ENCODE results near the gene EPB41L2. TPM values are rescaled to one million over a fixed set of nuclear protein-coding genes. Genes with fewer than 3 reads are reported as not detected.

Gene EPB41L2
- total RNA-seq, 1 experiment from 2014 or later, result 199 TPM

GRCh38 chr6:130900913-130901312 lies 162.1 kb downstream of the EPB41L2 start:
- peak; percentile 17 for DNase-seq (ENCODE audit: low read depth, low spot score)
- Histone ChIP-seq H3K27me3 (ENCODE audit: control insufficient read depth, insufficient read depth, low read length) (no peaks in the 10 kb centered on the region), H3K27ac (ENCODE audit: low read length) (peak overlapping the region; percentile 70), H3K9me3 (ENCODE audit: control insufficient read depth, insufficient read depth, low read depth, low read length) (no peaks in the 10 kb centered on the region), H3K36me3 (ENCODE audit: control insufficient read depth, insufficient read depth, low read length) (peaks cover 10% of the 10 kb centered on the region), H3K4me3 (ENCODE audit: low read depth in 2 of 2, low read length in 2 of 2) (no peak overlapping the region), H3K4me1 (ENCODE audit: control insufficient read depth, insufficient read depth, low read length) (peaks cover 10% of the 10 kb centered on the region)
- in situ Hi-C loops (cut with HindIII; ENCODE audit: low pct_unique_long_range_greater_than_20kb, low sequenced_read_pairs) (no loop called here), intact Hi-C loops (cut with micrococcal nuclease; ENCODE audit: unreplicated experiment) (no loop called here)
- ATAC-seq, result peak; percentile 89
- no TSS peak for BruUV-seq (replicated peaks)
- TF ChIP-seq SIN3A (IDR thresholded peaks at IDR 0.05; ENCODE audit: borderline replicate concordance, insufficient read depth, low read depth, low read length) (no peak), CTCF (IDR thresholded peaks at IDR 0.05) (no peak), TCF7L2 (IDR thresholded peaks at IDR 0.05; ENCODE audit: low read depth, low read length) (no peak), POLR2AphosphoS5 (IDR thresholded peaks at IDR 0.05; ENCODE audit: low read depth, low read length) (no peak), REST (IDR thresholded peaks at IDR 0.05; ENCODE audit: insufficient read depth in 1 of 2, low read depth in 2 of 2, low read length in 1 of 2) (no peak)
- ChIA-PET POLR2A (no interaction called here), CTCF (no interaction called here)

- TF ChIP-seq REST (IDR thresholded peaks at IDR 0.05; ENCODE audit: insufficient read depth in 1 of 2, low read depth in 2 of 2, low read length in 1 of 2), result no peak
- no peak for TF ChIP-seq CTCF (IDR thresholded peaks at IDR 0.05)
- no peak for TF ChIP-seq POLR2AphosphoS5 (IDR thresholded peaks at IDR 0.05; ENCODE audit: low read depth, low read length)
- no peak for TF ChIP-seq SIN3A (IDR thresholded peaks at IDR 0.05; ENCODE audit: borderline replicate concordance, insufficient read depth, low read depth, low read length)
- TF ChIP-seq TCF7L2 (IDR thresholded peaks at IDR 0.05; ENCODE audit: low read depth, low read length), result no peak
- POLR2A ChIA-PET, result interaction anchor here (0.5 kb wide), 1 partner anchor 500 kb away, joined by 3 read pairs; no protein-coding TSS in a partner anchor
- no TSS peak for BruUV-seq (replicated peaks)
- Histone ChIP-seq H3K9me3 (ENCODE audit: control insufficient read depth, insufficient read depth, low read depth, low read length) (no peaks in the 10 kb centered on the region), H3K4me1 (ENCODE audit: control insufficient read depth, insufficient read depth, low read length) (peaks cover 6% of the 10 kb centered on the region), H3K27ac (ENCODE audit: low read length) (no peak overlapping the region), H3K27me3 (ENCODE audit: control insufficient read depth, insufficient read depth, low read length) (no peaks in the 10 kb centered on the region), H3K4me3 (ENCODE audit: low read depth in 2 of 2, low read length in 2 of 2) (no peak overlapping the region), H3K36me3 (ENCODE audit: control insufficient read depth, insufficient read depth, low read length) (peaks cover 21% of the 10 kb centered on the region)
- CTCF ChIA-PET, result no interaction called here
- intact Hi-C loops (cut with micrococcal nuclease; ENCODE audit: unreplicated experiment), result no loop called here
- DNase-seq (ENCODE audit: low read depth, low spot score) (no peak), ATAC-seq (no peak)
- in situ Hi-C loops (cut with HindIII; ENCODE audit: low pct_unique_long_range_greater_than_20kb, low sequenced_read_pairs), result no loop called here
Measured at GRCh38 chr6:130896249-130896648, 166.8 kb downstream of the EPB41L2 start.
